K562 (cell line): ENCODE data around the gene NR5A2. TPM values are rescaled to one million over a fixed set of nuclear protein-coding genes. Genes with fewer than 3 reads are reported as not detected.

ENCODE experiments used
- ATAC-seq: fragments of 200-7000 bp; cut with Tn5 transposase; 3 replicates; pipeline ENCODE4 v1.9.1; 2020; ENCODE audit warnings: moderate library complexity
- BruUV-seq: library from RNA; stranded (reverse); fragments of 400-500 nt; replicated peaks from 2 replicates; lab custom pipeline; 2021; lab: Mats Ljungman, UMichigan
- CTCF ChIA-PET: fragments of 300-600 bp; formaldehyde crosslinking; extraction: SDS; loops from one replicate; lab custom pipeline; 2021; ENCODE audit warnings: low intra/inter-chr PET ratio; lab: Yijun Ruan, JAX
- POLR2A ChIA-PET: fragments of 300-600, 350-650 bp; sonication (Branson Sonifier 250); formaldehyde crosslinking; extraction: SDS; loops from one replicate; lab custom pipeline; 2021; ENCODE audit warnings: antibody characterized with exemption, inconsistent platforms; lab: Yijun Ruan, JAX
- DNase-seq, 4 experiments: peaks; one replicate each; pipeline versions ENCODE4 v3.0.0 to v3.0.0-alpha.2; 2011 to 2018; ENCODE audit warnings: low spot score in 3 of 4, mixed read lengths in 3 of 4; ENCODE audit errors: extremely low read depth in 1 of 4
- FAIRE-seq: peaks from 2 replicates; lab custom pipeline; 2011; peaks lifted over from hg19 to GRCh38; lab: Jason Lieb, UNC
- H2AFZ ChIP-seq: 2 replicates; pipeline ENCODE4 v1.6.0; 2011; ENCODE audit warnings: low read depth, low read length, control low read depth, inconsistent platforms
- H3K27ac ChIP-seq: fragments of 200-600 bp; 3 replicates; pipeline ENCODE4 v1.8.0; 2011; ENCODE audit warnings: low read depth, mild to moderate bottlenecking, control low read depth, inconsistent platforms, low read length, moderate library complexity, mixed read lengths; ENCODE audit errors: extremely low read depth
- H3K27me3 ChIP-seq, 2 experiments: fragments of 300-600 bp in 1 of 2; 2 replicates in 1 of 2; 3 replicates in 1 of 2; pipeline versions ENCODE4 v1.6.0 to v1.8.0; 2011; ENCODE audit warnings: inconsistent platforms in 2 of 2, low read length in 2 of 2, mild to moderate bottlenecking in 1 of 2, mixed read lengths in 1 of 2, moderate library complexity in 1 of 2; ENCODE audit not compliant: control insufficient read depth in 2 of 2, insufficient read depth in 2 of 2
- H3K36me3 ChIP-seq: fragments of 300-600 bp; 3 replicates; pipeline ENCODE4 v1.8.0; 2011; ENCODE audit warnings: mild to moderate bottlenecking, low read length, inconsistent platforms; ENCODE audit not compliant: control insufficient read depth, insufficient read depth
- H3K4me1 ChIP-seq, 2 experiments: fragments of 200-600 bp in 1 of 2; replicated peaks in 1 of 2; 2 replicates in 1 of 2; 3 replicates in 1 of 2; pipeline versions ENCODE4 v1.5.1 to v1.8.0; 2011; ENCODE audit warnings: inconsistent platforms in 2 of 2, low read length in 2 of 2, mild to moderate bottlenecking in 1 of 2, mixed read lengths in 1 of 2, moderate library complexity in 1 of 2; ENCODE audit not compliant: control insufficient read depth in 2 of 2, insufficient read depth in 2 of 2
- H3K4me2 ChIP-seq: 2 replicates; pipeline ENCODE4 v1.6.1; 2011; ENCODE audit warnings: low read length, control low read depth, inconsistent platforms, mixed read lengths; ENCODE audit not compliant: insufficient read depth
- H3K4me3 ChIP-seq: fragments of 200-600 bp; sonication (generic), shearing (Covaris generic); 2 replicates; pipeline ENCODE4 v1.5.1; 2016; ENCODE audit warnings: control low read depth, inconsistent platforms
- H3K79me2 ChIP-seq: fragments of 200-600 bp; 3 replicates; pipeline ENCODE4 v1.8.0; 2011; ENCODE audit warnings: low read length, inconsistent platforms; ENCODE audit not compliant: control insufficient read depth, insufficient read depth
- H3K9ac ChIP-seq, 2 experiments: 2 replicates each; pipeline versions ENCODE4 v1.6.0 to v1.6.1; 2011; ENCODE audit warnings: low read depth in 2 of 2, low read length in 2 of 2, control low read depth in 1 of 2, inconsistent platforms in 1 of 2, mild to moderate bottlenecking in 1 of 2, mixed read lengths in 1 of 2; ENCODE audit not compliant: insufficient read depth in 1 of 2
- H3K9me1 ChIP-seq: one replicate; pipeline ENCODE4 v1.6.0; 2011; ENCODE audit warnings: inconsistent platforms, mild to moderate bottlenecking, low read length, moderate library complexity; ENCODE audit not compliant: control insufficient read depth, insufficient read depth
- H3K9me3 ChIP-seq: replicated peaks from 2 replicates; pipeline ENCODE4 v1.5.1; 2011; ENCODE audit warnings: low read depth, low read length, inconsistent platforms; ENCODE audit not compliant: control insufficient read depth, insufficient read depth
- H4K20me1 ChIP-seq: replicated peaks from 2 replicates; pipeline ENCODE4 v1.6.1; 2011; ENCODE audit warnings: low read length, inconsistent platforms, mixed read lengths; ENCODE audit not compliant: control insufficient read depth, insufficient read depth
- DPF2 ChIP-seq: fragments of 450-650 bp; IDR thresholded peaks from 2 replicates; pipeline ENCODE4 v1.6.1; 2016
- HSF4 ChIP-seq: fragments of 250-450 bp; sonication (Bioruptor Pico); IDR thresholded peaks from 2 replicates; pipeline ENCODE4 v2.1.2; 2022; ENCODE audit warnings: mild to moderate bottlenecking, moderate library complexity, borderline replicate concordance
- JUND ChIP-seq, 2 experiments: IDR thresholded peaks; 2 replicates in 1 of 2; 3 replicates in 1 of 2; pipeline ENCODE4 v1.6.1; 2011; ENCODE audit warnings: borderline replicate concordance in 2 of 2, low read depth in 2 of 2, low read length in 2 of 2, improper control_type of control experiment in 1 of 2, missing biosample characterization in 1 of 2, missing genetic modification characterization in 1 of 2, missing genetic modification reagents in 1 of 2
- MAFF ChIP-seq: IDR thresholded peaks from 2 replicates; pipeline ENCODE4 v1.6.1; 2012; ENCODE audit warnings: low read length, improper control_type of control experiment
- MAFG ChIP-seq: fragments of 450-650 bp; conservative IDR thresholded peaks from 2 replicates; pipeline ENCODE4 v1.6.1; 2016; ENCODE audit warnings: missing genetic modification characterization, missing compliant biosample characterization
- NR1H2 ChIP-seq: sonication (generic); formaldehyde crosslinking; IDR thresholded peaks from 2 replicates; pipeline ENCODE4 v1.4.0; 2020; ENCODE audit warnings: mild to moderate bottlenecking, missing genetic modification reagents
- RAD21 ChIP-seq, 2 experiments: fragments of 250-450 bp in 1 of 2; fragments of 450-650 bp in 1 of 2; sonication (Bioruptor Pico) in 1 of 2; formaldehyde crosslinking in 1 of 2; IDR thresholded peaks in 1 of 2; conservative IDR thresholded peaks in 1 of 2; 2 replicates each; pipeline versions ENCODE4 v1.4.0 to v1.8.0; 2020 to 2022; ENCODE audit warnings: mild to moderate bottlenecking in 2 of 2, moderate library complexity in 1 of 2
- SETDB1 ChIP-seq: IDR thresholded peaks from one replicate; pipeline ENCODE4 v1.6.1; 2012; ENCODE audit warnings: low read length, control low read depth, inconsistent platforms
- SMC3 ChIP-seq: conservative IDR thresholded peaks from 2 replicates; pipeline ENCODE4 v1.6.1; 2011; ENCODE audit warnings: low read depth, low read length, improper control_type of control experiment; ENCODE audit not compliant: insufficient read depth
- SRSF1 ChIP-seq: fragments of 200-400 bp; formaldehyde crosslinking; IDR thresholded peaks from 2 replicates; pipeline ENCODE4 v1.6.1; 2017; ENCODE audit warnings: mild to moderate bottlenecking, low read depth, low read length, moderate library complexity
- ZNF354B ChIP-seq: fragments of 250-450 bp; sonication (Bioruptor Pico); IDR thresholded peaks from 2 replicates; pipeline ENCODE4 v1.4.0; 2020
- WGBS: fragments of 100-300 bp; shearing (Covaris generic); methylation state at CpG from one replicate; pipeline ENCODE4 v1.1.6; 2016; ENCODE audit warnings: low coverage, mixed read lengths; ENCODE audit not compliant: insufficient coverage; ENCODE audit errors: missing lambda C conversion rate; 5-methylcytosine and 5-hydroxymethylcytosine counted together
- in situ Hi-C: fragments of 300-500 bp; cut with MboI; formaldehyde crosslinking; loops from 4 replicates; pipeline ENCODE4 v1.15.0; 2018; ENCODE audit warnings: inconsistent platforms, mixed read lengths
- intact Hi-C: fragments of 100-400 bp; cut with micrococcal nuclease; formaldehyde crosslinking; loops from 2 replicates; pipeline ENCODE4 v1.14.2; 2022
- polyA plus RNA-seq, 8 experiments: library from polyadenylated mRNA; depleted of rRNA in 4 of 8; stranded (reverse) in 5 of 8; unstranded in 3 of 8; fragments of >200 nt; fragmentation: Nextera tagmentation in 2 of 8; fragmentation: Illumina TruSeq in 1 of 8; extraction: Ambion mirVana in 2 of 8; extraction: Trizol in 1 of 8; gene quantifications; 2 replicates each; pipeline versions ENCODE4 v1.2.1 to v1.2.3, GENCODE V29; 2011 to 2014; ENCODE audit warnings: inconsistent platforms in 1 of 8, missing spikeins in 1 of 8
- total RNA-seq, 7 experiments: library from RNA; depleted of rRNA in 6 of 7; stranded (reverse); fragments of >200 nt in 6 of 7; fragmentation: Illumina TruSeq in 2 of 7; extraction: Trizol in 2 of 7; gene quantifications; 2 replicates each; pipeline versions ENCODE4 v1.2.1 to v1.2.3, GENCODE V29; 2011 to 2021; ENCODE audit warnings: low replicate concordance in 1 of 7
- TF ChIP-seq, protein P1 (sequence below): fragments of 250-450 bp; sonication (Bioruptor Pico); IDR thresholded peaks from 2 replicates; pipeline ENCODE4 v1.4.0; 2020; ENCODE audit warnings: mild to moderate bottlenecking, moderate library complexity, borderline replicate concordance
- TF ChIP-seq, protein P2 (sequence below): fragments of 450-650 bp; IDR thresholded peaks from 2 replicates; pipeline ENCODE4 v1.6.1; 2017; ENCODE audit warnings: antibody characterized with exemption
- TF ChIP-seq, protein P3 (sequence below): IDR thresholded peaks from 2 replicates; pipeline ENCODE4 v1.6.1; 2011; ENCODE audit warnings: borderline replicate concordance, low read depth, mild to moderate bottlenecking, moderate library complexity, low read length; ENCODE audit not compliant: insufficient read depth, poor library complexity, severe bottlenecking

The NR5A2 gene
- total and polyA plus RNA-seq, 9 of the 15 experiments (the other 6 are each of a cell fraction or from before 2014, with no cell fraction given), result 0.13 to 0.40 (median 0.29) TPM

DNA sequence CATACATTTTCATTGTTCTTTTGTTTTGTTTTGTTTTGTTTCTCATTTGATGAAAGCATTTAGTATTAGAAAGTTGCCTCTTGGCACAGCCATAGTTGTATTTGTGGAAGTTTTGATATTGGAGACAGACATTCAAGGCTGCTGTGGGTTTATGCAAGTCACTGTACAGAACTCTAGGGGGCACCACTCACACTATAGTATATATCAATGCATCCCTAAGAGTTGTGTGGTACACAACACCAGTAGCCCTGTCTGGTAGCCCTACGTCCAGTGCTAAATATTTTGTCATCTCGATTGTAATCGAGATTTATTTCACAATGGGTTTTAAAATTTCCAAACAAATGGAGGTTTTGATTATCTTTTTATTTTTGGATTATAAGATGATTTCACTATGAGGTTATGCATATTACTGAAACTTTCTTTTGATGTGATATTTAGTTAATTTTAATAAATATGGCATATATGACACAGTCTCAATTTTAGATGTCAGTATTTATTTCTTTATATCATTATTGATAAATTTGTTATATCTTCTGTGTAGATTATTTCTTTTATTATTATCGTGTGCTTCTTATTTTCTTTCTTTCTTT lies 112.2 kb downstream of the NR5A2 start:
- ChIA-PET POLR2A (interaction anchor here (0.6 kb wide), 1 partner anchor 148 kb away, joined by 3 read pairs; no protein-coding TSS in a partner anchor), CTCF (interaction anchor here (1.9 kb wide), 1 partner anchor 349 kb away, joined by 8 read pairs; no protein-coding TSS in a partner anchor)
- ATAC-seq (peak; percentile 99), DNase-seq (peak; percentile 51 to 78 (median 62)), FAIRE-seq (peak; percentile 82)
- Histone ChIP-seq H3K9ac (no peak overlapping the region), H3K9me3 (no peaks in the 10 kb centered on the region), H3K4me2 (no peak overlapping the region), H3K36me3 (no peaks in the 10 kb centered on the region), H3K4me3 (no peak overlapping the region), H3K27ac (no peak overlapping the region), H3K9me1 (no peaks in the 10 kb centered on the region), H2AFZ (no peak overlapping the region), H3K79me2 (no peaks in the 10 kb centered on the region), H3K4me1 (no peaks in the 10 kb centered on the region), H3K27me3 (peaks cover 0 to 4% of the 10 kb centered on the region in 2 experiments; a peak in 3 of 5 replicates), H4K20me1 (no peaks in the 10 kb centered on the region)
- intact Hi-C loops, result loop anchor here (1.0 to 10.0 kb wide), 5 partner anchors 43 to 375 kb away; no protein-coding TSS in a partner anchor
- in situ Hi-C loops, result no loop called here
- no TSS peak for BruUV-seq
- WGBS, result 5% methylated on average over 4 of the region's 4 CpGs
- TF ChIP-seq SETDB1 (no peak), MAFF (no peak), SMC3 (peak; percentile 59), JUND (IDR thresholded peaks at IDR 0.05; ENCODE audit: borderline replicate concordance, low read depth, low read length) (no peak), JUND (tag; IDR thresholded peaks at IDR 0.05; ENCODE audit: borderline replicate concordance, low read depth, low read length) (no peak), HSF4 (CRISPR knock-in tag) (no peak), SRSF1 (no peak), DPF2 (0 out of 2 replicates have a peak, but pooled peaks have one; percentile 24), MAFG (tag) (peak; percentile 84), RAD21 (CRISPR knock-in tag; conservative IDR thresholded peaks at IDR 0.05 in 1 of 2, IDR thresholded peaks at IDR 0.05 in 1 of 2) (peak; percentile 82 to 93), NR1H2 (CRISPR knock-in tag) (no peak), ZNF354B (CRISPR knock-in tag) (no peak)
- TF ChIP-seq, protein P1, sequence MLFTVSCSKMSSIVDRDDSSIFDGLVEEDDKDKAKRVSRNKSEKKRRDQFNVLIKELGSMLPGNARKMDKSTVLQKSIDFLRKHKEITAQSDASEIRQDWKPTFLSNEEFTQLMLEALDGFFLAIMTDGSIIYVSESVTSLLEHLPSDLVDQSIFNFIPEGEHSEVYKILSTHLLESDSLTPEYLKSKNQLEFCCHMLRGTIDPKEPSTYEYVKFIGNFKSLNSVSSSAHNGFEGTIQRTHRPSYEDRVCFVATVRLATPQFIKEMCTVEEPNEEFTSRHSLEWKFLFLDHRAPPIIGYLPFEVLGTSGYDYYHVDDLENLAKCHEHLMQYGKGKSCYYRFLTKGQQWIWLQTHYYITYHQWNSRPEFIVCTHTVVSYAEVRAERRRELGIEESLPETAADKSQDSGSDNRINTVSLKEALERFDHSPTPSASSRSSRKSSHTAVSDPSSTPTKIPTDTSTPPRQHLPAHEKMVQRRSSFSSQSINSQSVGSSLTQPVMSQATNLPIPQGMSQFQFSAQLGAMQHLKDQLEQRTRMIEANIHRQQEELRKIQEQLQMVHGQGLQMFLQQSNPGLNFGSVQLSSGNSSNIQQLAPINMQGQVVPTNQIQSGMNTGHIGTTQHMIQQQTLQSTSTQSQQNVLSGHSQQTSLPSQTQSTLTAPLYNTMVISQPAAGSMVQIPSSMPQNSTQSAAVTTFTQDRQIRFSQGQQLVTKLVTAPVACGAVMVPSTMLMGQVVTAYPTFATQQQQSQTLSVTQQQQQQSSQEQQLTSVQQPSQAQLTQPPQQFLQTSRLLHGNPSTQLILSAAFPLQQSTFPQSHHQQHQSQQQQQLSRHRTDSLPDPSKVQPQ, result no peak
- TF ChIP-seq, protein P2, sequence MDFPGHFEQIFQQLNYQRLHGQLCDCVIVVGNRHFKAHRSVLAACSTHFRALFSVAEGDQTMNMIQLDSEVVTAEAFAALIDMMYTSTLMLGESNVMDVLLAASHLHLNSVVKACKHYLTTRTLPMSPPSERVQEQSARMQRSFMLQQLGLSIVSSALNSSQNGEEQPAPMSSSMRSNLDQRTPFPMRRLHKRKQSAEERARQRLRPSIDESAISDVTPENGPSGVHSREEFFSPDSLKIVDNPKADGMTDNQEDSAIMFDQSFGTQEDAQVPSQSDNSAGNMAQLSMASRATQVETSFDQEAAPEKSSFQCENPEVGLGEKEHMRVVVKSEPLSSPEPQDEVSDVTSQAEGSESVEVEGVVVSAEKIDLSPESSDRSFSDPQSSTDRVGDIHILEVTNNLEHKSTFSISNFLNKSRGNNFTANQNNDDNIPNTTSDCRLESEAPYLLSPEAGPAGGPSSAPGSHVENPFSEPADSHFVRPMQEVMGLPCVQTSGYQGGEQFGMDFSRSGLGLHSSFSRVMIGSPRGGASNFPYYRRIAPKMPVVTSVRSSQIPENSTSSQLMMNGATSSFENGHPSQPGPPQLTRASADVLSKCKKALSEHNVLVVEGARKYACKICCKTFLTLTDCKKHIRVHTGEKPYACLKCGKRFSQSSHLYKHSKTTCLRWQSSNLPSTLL, result no peak
- TF ChIP-seq, protein P3, sequence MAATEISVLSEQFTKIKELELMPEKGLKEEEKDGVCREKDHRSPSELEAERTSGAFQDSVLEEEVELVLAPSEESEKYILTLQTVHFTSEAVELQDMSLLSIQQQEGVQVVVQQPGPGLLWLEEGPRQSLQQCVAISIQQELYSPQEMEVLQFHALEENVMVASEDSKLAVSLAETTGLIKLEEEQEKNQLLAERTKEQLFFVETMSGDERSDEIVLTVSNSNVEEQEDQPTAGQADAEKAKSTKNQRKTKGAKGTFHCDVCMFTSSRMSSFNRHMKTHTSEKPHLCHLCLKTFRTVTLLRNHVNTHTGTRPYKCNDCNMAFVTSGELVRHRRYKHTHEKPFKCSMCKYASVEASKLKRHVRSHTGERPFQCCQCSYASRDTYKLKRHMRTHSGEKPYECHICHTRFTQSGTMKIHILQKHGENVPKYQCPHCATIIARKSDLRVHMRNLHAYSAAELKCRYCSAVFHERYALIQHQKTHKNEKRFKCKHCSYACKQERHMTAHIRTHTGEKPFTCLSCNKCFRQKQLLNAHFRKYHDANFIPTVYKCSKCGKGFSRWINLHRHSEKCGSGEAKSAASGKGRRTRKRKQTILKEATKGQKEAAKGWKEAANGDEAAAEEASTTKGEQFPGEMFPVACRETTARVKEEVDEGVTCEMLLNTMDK, result peak; percentile 29
